SU-DHL-6 (cell line): ENCODE data around the gene SLC25A47.

ENCODE experiments used
- H2AFZ ChIP-seq: fragments of 200-600 bp; sonication (generic); 2 replicates; pipeline ENCODE4 v1.6.1; 2014; ENCODE audit warnings: low read depth, mild to moderate bottlenecking, moderate library complexity, mixed read lengths, antibody characterized with exemption, low read length; ENCODE audit not compliant: severe bottlenecking
- H3F3A ChIP-seq: fragments of 200-600 bp; shearing (Covaris generic); 2 replicates; pipeline ENCODE4 v1.6.0; 2016; ENCODE audit warnings: antibody characterized with exemption, mild to moderate bottlenecking; ENCODE audit not compliant: insufficient read depth
- H3K27ac ChIP-seq: fragments of 200-600 bp; sonication (generic); 2 replicates; pipeline ENCODE4 v1.5.1; 2016; ENCODE audit warnings: low read depth, mild to moderate bottlenecking, low read length, moderate library complexity, mixed read lengths
- H3K27me3 ChIP-seq: fragments of 200-600 bp; sonication (generic), shearing (Covaris generic); 2 replicates; pipeline ENCODE4 v1.6.0; 2014; ENCODE audit warnings: mild to moderate bottlenecking, low read length
- H3K36me3 ChIP-seq: fragments of 200-600 bp; sonication (generic); 2 replicates; pipeline ENCODE4 v1.6.1; 2014; ENCODE audit warnings: mild to moderate bottlenecking, low read length, mixed read lengths
- H3K4me2 ChIP-seq: fragments of 300-600, 200-600 bp; shearing (Covaris generic), sonication (generic); 2 replicates; pipeline ENCODE4 v1.6.0; 2014; ENCODE audit warnings: low read length, low read depth, mild to moderate bottlenecking; ENCODE audit not compliant: poor library complexity, severe bottlenecking
- H3K4me3 ChIP-seq: fragments of 200-600 bp; sonication (generic); 2 replicates; pipeline ENCODE4 v1.5.1; 2014; ENCODE audit warnings: antibody characterized with exemption, low read length, mild to moderate bottlenecking, mixed read lengths; ENCODE audit not compliant: insufficient read depth, poor library complexity, severe bottlenecking
- H3K79me2 ChIP-seq: fragments of 200-600 bp; sonication (generic); 2 replicates; pipeline ENCODE4 v1.6.1; 2014; ENCODE audit warnings: mild to moderate bottlenecking, low read length, moderate library complexity; ENCODE audit not compliant: insufficient read depth
- H3K9ac ChIP-seq: fragments of 200-600 bp; sonication (generic); 2 replicates; pipeline ENCODE4 v1.7.0; 2014; ENCODE audit warnings: mild to moderate bottlenecking, low read length
- H3K9me2 ChIP-seq: fragments of 200-600 bp; sonication (generic); replicated peaks from 2 replicates; pipeline ENCODE4 v1.6.1; 2014; ENCODE audit warnings: low read length; ENCODE audit not compliant: insufficient read depth
- H3K9me3 ChIP-seq: fragments of 200-600 bp; sonication (generic); 2 replicates; pipeline ENCODE4 v1.6.1; 2014; ENCODE audit warnings: low read length, mixed read lengths; ENCODE audit not compliant: insufficient read depth
- H4K20me1 ChIP-seq: fragments of 200-600 bp; sonication (generic); 2 replicates; pipeline ENCODE4 v1.6.1; 2014; ENCODE audit warnings: low read depth, mild to moderate bottlenecking, antibody characterized with exemption, low read length, moderate library complexity, mixed read lengths
- CTCF ChIP-seq: fragments of 200-600 bp; sonication (generic); IDR thresholded peaks from one replicate; pipeline ENCODE4 v1.5.1; 2017; ENCODE audit warnings: antibody characterized with exemption, mild to moderate bottlenecking, low read length, moderate library complexity; ENCODE audit not compliant: insufficient read depth, poor library complexity, severe bottlenecking
- EZH2phosphoT487 ChIP-seq: fragments of 200-600 bp; sonication (generic), shearing (Covaris generic); conservative IDR thresholded peaks from 2 replicates; pipeline ENCODE4 v1.6.1; 2018; ENCODE audit warnings: mild to moderate bottlenecking, antibody characterized with exemption, low read length, moderate library complexity, mixed read lengths

Gene SLC25A47

GRCh38 chr14:100289916-100290606 is 33.1 kb upstream of the SLC25A47 start:
- no peaks in the 10 kb centered on the region for H3K27me3 ChIP-seq
- no peak overlapping the region for H3K27ac ChIP-seq
- H3K9me2 ChIP-seq, result no peaks in the 10 kb centered on the region
- H3K9me3 ChIP-seq, result no peaks in the 10 kb centered on the region
- H3F3A ChIP-seq, result no peaks in the 10 kb centered on the region
- H4K20me1 ChIP-seq, result no peaks in the 10 kb centered on the region
- H3K36me3 ChIP-seq, result no peaks in the 10 kb centered on the region
- TF ChIP-seq CTCF, result no peak
- no peak for TF ChIP-seq EZH2phosphoT487
- no peak overlapping the region for H2AFZ ChIP-seq
- H3K79me2 ChIP-seq, result no peaks in the 10 kb centered on the region
- no peak overlapping the region for H3K4me3 ChIP-seq
- no peak overlapping the region for H3K4me2 ChIP-seq
- H3K9ac ChIP-seq, result no peak overlapping the region

DNA sequence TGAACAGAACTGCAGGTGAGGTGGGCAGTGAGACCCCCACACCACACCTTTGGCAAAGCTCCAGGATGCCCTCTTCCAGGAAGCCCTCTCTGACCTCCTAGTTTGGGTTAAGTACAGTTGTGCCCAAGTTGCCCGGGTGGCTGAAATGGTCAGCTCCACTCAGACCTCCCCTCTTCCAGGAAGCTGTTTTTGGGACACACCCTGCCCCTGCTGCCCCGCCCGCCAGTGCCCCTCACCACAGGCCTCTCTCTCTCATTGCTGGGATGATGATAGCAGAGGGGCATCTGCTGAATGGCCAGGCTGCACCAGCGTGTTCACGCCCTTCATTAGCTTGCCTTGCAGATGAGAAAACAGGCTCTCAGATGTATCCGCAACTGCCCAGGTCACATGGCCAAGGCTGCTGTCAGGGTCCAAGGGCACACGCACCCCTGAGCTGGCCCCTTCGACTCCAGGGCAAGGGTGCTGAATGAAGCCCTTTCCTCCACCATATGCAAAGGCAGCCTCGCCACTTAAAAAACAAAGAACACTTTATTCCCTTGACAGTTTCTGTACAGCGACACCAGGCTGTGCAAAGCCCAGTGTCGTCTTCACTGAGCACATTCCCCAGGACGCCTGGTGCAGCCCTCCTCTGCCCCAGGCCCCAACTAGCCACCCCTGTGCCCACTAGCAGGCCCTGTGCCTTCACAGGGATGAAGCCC is 32.4 kb upstream of the SLC25A47 start:
- H4K20me1 ChIP-seq, result no peaks in the 10 kb centered on the region
- TF ChIP-seq EZH2phosphoT487, result no peak
- no peak for TF ChIP-seq CTCF

DNA sequence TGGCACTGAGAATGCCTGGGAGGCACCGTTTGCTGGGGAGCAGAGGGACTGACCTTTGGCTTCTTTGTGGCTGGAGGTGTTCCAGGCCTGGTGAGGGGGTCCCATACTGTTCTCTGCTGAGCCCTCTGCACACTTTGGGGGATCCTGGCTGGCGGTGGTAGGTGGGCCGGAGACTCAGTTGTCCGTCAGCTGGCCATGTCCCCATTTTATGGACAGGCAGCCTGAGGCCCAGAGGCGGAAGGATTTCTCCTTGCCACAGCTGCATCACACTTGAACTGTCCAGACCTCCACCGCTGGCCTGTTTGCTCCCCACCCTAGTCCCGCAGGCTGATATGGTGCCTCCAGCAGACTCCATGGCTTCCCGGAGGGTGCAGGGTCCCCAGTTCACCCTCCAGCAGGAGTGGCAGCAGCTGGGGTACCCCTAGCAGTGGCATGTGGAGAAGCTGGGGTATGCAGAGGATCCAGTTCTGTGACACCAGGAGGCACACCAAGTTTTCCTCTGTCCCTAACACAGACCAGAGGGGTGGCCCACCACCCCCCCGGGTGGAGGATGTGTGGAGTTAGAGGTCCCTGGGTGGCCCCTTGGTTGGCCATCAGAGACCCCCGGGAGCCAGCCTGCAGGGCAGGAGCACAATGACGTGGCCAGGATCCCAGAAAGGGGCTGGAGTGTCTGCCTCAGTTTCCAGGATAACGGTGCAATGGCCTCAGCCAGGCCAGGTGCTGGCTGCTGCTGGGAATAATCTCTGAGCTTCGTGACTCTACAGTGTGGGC is 31.6 kb upstream of the SLC25A47 start:
- Histone ChIP-seq H3K27ac (no peak overlapping the region), H4K20me1 (no peaks in the 10 kb centered on the region), H3K9ac (no peak overlapping the region), H2AFZ (no peak overlapping the region), H3K79me2 (no peaks in the 10 kb centered on the region), H3K36me3 (no peaks in the 10 kb centered on the region), H3K4me3 (no peak overlapping the region), H3K9me2 (no peaks in the 10 kb centered on the region), H3K9me3 (no peaks in the 10 kb centered on the region), H3F3A (no peaks in the 10 kb centered on the region), H3K27me3 (no peaks in the 10 kb centered on the region), H3K4me2 (no peak overlapping the region)
- TF ChIP-seq EZH2phosphoT487, result no peak
- TF ChIP-seq CTCF, result no peak

More for the DNA sequence above, 32.4 kb upstream of the SLC25A47 start:
- Histone ChIP-seq H3K36me3 (no peaks in the 10 kb centered on the region), H3K9me2 (no peaks in the 10 kb centered on the region), H3F3A (no peaks in the 10 kb centered on the region), H3K4me3 (no peak overlapping the region), H3K27me3 (no peaks in the 10 kb centered on the region), H3K9me3 (no peaks in the 10 kb centered on the region), H3K4me2 (no peak overlapping the region), H2AFZ (no peak overlapping the region), H3K79me2 (no peaks in the 10 kb centered on the region), H3K27ac (no peak overlapping the region), H3K9ac (no peak overlapping the region)
